ENCODE results near the gene SCN2A.
"Not testable (repeated sequence)": the region's sequence is repeated elsewhere in the genome, so short reads cannot be mapped to it uniquely, and the experiment has no call there.

The SCN2A gene

GRCh38 chr2:165328272-165328671, 89.1 kb downstream of the SCN2A start:
- DNase-seq (ENCODE audit: low read depth), result no peak

GRCh38 chr2:165344276-165344675, 105.1 kb downstream of the SCN2A start:
- DNase-seq (ENCODE audit: low read depth), result not testable (repeated sequence)

GRCh38 chr2:165348441-165348840, 109.2 kb downstream of the SCN2A start:
- no peak for DNase-seq (ENCODE audit: low read depth)

GRCh38 chr2:165349181-165349580, 110.0 kb downstream of the SCN2A start:
- DNase-seq (ENCODE audit: low read depth), result no peak

- DNase-seq (ENCODE audit: low read depth), result no peak
These were observed 118.5 kb downstream of the SCN2A start for GRCh38 chr2:165357758-165358157.

- DNase-seq (ENCODE audit: low read depth), result no peak
These were observed 122.3 kb downstream of the SCN2A start for GRCh38 chr2:165361514-165361913.

- no peak for DNase-seq (ENCODE audit: low read depth)
These were observed 130.1 kb downstream of the SCN2A start for GRCh38 chr2:165369131-165369897.

- DNase-seq (ENCODE audit: low read depth), result no peak
These were observed 130.7 kb downstream of the SCN2A start for GRCh38 chr2:165369898-165370296.

GRCh38 chr2:165371356-165371755, 132.1 kb downstream of the SCN2A start:
- no peak for DNase-seq (ENCODE audit: low read depth)

- no peak for DNase-seq (ENCODE audit: low read depth)
These were observed 134.2 kb downstream of the SCN2A start for GRCh38 chr2:165373278-165374010.

GRCh38 chr2:165376571-165376975, 137.4 kb downstream of the SCN2A start:
- no peak for DNase-seq (ENCODE audit: low read depth)

GRCh38 chr2:165382362-165382761, 143.1 kb downstream of the SCN2A start:
- DNase-seq (ENCODE audit: low read depth), result no peak

GRCh38 chr2:165390875-165391274, 151.7 kb downstream of the SCN2A start:
- DNase-seq (ENCODE audit: low read depth), result no peak

GRCh38 chr2:165391791-165392190, 152.6 kb downstream of the SCN2A start:
- DNase-seq (ENCODE audit: low read depth), result no peak

GRCh38 chr2:165398603-165399002, 159.4 kb downstream of the SCN2A start:
- not testable (repeated sequence) for DNase-seq (ENCODE audit: low read depth)

- DNase-seq (ENCODE audit: low read depth), result no peak
These were observed 162.2 kb downstream of the SCN2A start for GRCh38 chr2:165401285-165401852.

- DNase-seq (ENCODE audit: low read depth), result no peak
These were observed 162.9 kb downstream of the SCN2A start for GRCh38 chr2:165402162-165402561.

GRCh38 chr2:165406173-165406572, 167.0 kb downstream of the SCN2A start:
- DNase-seq (ENCODE audit: low read depth), result no peak

GRCh38 chr2:165407466-165407865, 168.3 kb downstream of the SCN2A start:
- DNase-seq (ENCODE audit: low read depth), result no peak

GRCh38 chr2:165408186-165408585, 169.0 kb downstream of the SCN2A start:
- no peak for DNase-seq (ENCODE audit: low read depth)

- DNase-seq (ENCODE audit: low read depth), result no peak
These were observed 171.1 kb downstream of the SCN2A start for GRCh38 chr2:165410276-165410675.

- no peak for DNase-seq (ENCODE audit: low read depth)
These were observed 175.0 kb downstream of the SCN2A start for GRCh38 chr2:165414187-165414586.

- DNase-seq (ENCODE audit: low read depth), result no peak
These were observed 177.8 kb downstream of the SCN2A start for GRCh38 chr2:165417009-165417408.

Data from activated T-cell treated with anti-CD3 and anti-CD28 coated beads for 24 hours (primary cell).